Loucy (cell line): ENCODE results near the gene IGSF8.

Experiments
- CTCF ChIP-seq: fragments of 200-600 bp; sonication (generic); conservative IDR thresholded peaks from 2 replicates; pipeline ENCODE4 v1.5.1; 2014; ENCODE audit warnings: mild to moderate bottlenecking, antibody characterized with exemption, low read length
- EZH2phosphoT487 ChIP-seq: fragments of 200-600 bp; IDR thresholded peaks from 2 replicates; pipeline ENCODE4 v1.6.1; 2018; ENCODE audit warnings: antibody characterized with exemption, mild to moderate bottlenecking, moderate library complexity, borderline replicate concordance

- TF ChIP-seq CTCF (no peak), EZH2phosphoT487 (no peak)
Observed at GRCh38 chr1:160092366-160093068, 5.9 kb downstream of the IGSF8 start.
